GM21526 (cell line): Measurements from ENCODE around the gene FLCN.
A peak's percentile ranks its signal among the peaks of the same experiment; 100 is the strongest.
"Not testable (repeated sequence)": the region's sequence is repeated elsewhere in the genome, so short reads cannot be mapped to it uniquely, and the experiment has no call there.

Experiments used
- ATAC-seq: cut with Tn5 transposase; IDR thresholded peaks from one replicate; pipeline ENCODE4 v1.9.1; 2021; ENCODE audit warnings: moderate library complexity; ENCODE audit not compliant: unreplicated experiment, low FRiP score

The FLCN gene

DNA sequence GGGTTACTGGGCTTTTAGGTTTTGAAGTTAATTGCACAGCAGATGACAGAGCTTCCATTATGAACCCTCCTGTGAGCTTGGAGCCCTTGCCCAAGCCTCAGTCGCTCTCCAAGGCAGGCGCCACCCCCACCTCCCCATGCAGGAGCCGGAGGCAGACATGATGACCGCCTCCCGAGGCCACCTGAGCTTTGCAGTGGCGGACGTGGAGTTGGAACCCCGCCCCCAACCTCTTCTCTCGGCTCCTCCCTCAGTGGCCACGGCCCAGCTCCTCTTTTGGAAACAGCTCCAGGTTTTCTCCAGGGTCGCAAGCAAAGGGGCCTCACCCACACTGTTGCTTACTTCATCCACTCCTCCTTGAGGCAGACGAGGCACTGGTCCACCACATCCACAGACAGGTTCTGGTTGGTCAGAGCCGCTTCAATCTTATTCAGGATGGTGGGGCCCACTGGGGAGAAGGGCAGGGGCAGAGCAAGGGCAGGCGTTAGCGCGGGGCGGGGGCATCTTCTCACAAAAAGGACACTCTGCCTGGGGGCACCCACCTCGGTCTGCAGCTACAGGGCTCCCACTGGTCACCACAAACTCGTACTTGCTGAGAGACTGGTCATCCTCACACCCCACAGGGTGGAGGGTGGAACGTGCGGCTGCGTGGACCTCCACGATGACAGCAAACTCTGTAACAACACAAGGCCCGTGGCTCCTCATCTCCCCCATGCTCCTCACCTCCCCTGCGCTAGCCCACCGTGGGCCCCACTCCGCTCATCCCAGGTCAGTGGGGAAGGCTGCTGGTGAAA lies 22.1 kb downstream of the FLCN start:
- ATAC-seq, result no peak

GRCh38 chr17:17213775-17214174 lies 23.2 kb downstream of the FLCN start:
- ATAC-seq, result no peak

DNA sequence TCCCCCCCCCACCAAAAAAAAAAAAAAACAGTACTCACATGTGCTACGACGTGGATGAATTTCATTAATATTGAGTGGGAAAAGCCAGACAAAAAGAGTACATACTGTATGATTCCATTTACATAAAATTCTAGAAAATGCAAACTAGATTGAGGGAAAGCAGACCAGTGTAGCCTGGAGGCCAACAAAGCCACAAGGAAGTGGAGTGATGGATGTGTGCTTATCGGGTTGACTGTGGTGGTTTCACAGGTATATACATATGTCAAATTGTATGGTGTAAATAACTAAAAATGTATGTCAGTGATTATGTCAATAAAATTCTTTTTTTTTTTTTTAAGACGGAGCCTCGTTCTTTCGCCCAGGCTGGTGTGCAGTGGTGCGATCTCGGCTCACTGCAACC lies 29.0 kb downstream of the FLCN start:
- ATAC-seq, result no peak

- no peak for ATAC-seq
These were observed 30.0 kb downstream of the FLCN start for GRCh38 chr17:17206913-17207335.

GRCh38 chr17:17206124-17206912 lies 30.6 kb downstream of the FLCN start, which contains the start of gene PLD6:
PLD6 (minus strand) TSS chr17:17206333; CDS start chr17:17206286, 47 bp downstream.
- peak; percentile 49 for ATAC-seq

DNA sequence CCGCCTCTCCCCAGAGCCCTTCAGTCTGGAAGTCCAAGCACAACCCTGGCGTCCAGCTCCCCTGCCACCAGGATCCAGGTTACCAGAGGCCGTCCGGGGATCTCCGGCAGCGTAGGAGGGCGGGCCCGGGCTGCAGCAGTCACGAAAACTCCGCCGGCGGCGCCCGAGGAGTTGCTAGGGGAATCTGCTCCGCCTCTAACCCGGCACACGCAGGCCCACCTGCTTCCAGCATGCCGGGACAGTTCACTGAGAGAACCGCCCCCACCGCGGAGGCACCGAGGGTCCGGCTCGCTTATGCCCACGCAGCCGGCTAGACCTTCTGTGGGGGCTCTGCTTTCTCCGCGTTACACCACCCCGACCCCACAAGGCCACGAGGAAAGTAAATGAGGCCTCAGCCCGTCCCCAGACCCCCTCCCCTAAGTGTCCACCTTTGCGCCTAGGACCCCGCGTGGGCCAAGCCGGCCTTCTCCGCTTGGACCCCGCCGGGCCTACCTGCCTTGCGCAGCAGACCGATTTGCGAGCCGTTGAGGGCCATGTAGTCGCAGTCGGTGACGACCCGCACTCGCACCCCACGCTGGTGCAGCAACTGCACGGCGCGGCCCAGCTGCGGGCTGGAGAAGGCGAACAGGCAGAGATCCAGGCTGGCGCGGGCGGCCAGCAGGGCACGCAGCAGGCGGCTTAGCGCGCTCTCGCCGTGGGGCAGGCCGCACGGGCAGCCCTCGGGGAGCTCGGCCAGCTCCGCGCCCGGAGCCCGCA lies 31.4 kb downstream of the FLCN start:
- ATAC-seq, result peak; percentile 42

GRCh38 chr17:17204635-17205231 lies 32.2 kb downstream of the FLCN start:
- no peak for ATAC-seq

DNA sequence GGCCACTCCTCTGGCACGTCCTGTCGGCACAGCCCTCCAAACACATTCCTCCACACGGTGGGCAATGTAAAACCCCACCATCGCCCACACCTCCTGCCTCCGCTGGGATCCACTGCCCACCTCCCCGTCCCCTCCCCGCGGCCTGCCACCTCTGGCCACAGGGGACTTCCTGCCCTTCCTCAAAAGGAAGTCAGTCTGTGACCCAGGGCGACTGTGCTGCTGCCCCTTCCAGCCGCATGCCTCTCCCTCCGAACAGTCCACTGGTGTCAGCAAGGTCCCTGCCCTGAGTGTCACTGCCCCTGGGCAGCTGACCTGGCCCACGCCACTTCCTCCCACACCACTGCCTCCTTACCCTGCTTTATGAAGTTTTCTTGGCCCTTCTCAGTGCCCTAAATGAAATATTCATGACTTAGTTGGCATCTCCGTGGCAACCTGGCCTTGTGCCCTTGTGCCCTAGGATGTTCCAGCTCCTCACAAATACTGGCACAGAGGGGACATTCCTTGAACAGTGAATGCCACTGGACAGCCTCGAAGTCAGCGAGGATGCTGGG lies 32.9 kb downstream of the FLCN start:
- ATAC-seq, result no peak

DNA sequence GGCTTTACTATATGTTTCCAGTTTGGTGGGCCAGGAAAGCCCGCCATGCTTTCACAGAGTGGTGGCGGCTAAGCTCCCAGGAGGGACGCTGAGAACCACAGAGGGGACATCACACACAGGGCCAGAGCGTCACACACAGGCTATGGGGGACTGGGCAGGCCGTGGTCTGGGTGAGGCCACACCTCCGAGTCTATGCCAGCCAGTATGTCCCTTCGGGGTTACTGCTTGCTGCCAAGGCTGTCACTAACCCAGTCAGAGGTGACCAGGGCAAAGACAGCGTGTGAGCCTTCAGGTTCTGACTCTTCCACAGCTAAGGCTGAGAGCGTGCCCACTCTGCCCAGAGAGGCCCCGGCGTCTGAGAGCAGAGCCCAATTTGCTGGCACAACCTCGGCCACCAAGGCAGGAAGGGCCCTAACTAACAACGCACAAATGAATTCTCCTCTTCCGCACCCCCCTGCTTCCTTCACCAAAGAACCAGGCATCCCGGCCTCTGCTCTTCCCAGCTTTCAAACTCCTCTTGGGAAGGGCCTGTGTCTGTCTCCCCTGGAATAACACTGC lies 33.7 kb downstream of the FLCN start:
- no peak for ATAC-seq

GRCh38 chr17:17201907-17202306 lies 35.1 kb downstream of the FLCN start:
- ATAC-seq, result no peak

GRCh38 chr17:17201271-17201670 lies 35.7 kb downstream of the FLCN start:
- ATAC-seq, result no peak

GRCh38 chr17:17200831-17201230 lies 36.1 kb downstream of the FLCN start:
- no peak for ATAC-seq

DNA sequence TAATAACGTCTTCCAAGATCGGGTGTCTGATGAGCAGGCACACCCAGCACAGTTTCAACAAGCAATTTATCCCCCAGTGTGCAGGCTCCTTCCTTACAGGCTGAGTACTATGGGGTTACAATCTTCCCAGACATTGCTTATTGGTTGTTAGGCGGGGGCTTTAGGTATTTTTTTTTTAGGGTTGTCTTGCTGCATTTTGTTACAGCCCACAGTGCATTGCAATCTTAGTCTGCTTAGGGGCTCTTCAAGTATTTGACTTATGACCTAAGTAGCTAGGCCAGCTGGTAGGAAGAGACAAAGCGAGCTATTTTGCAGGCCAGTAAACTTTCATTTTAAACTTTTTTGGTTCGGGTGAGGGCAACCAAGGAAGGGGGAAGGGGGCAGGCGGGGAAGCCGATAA lies 36.7 kb downstream of the FLCN start:
- ATAC-seq, result no peak

- no peak for ATAC-seq
These were observed 38.7 kb downstream of the FLCN start for GRCh38 chr17:17198281-17198680.

GRCh38 chr17:17196776-17197175 lies 40.2 kb downstream of the FLCN start:
- ATAC-seq, result no peak

DNA sequence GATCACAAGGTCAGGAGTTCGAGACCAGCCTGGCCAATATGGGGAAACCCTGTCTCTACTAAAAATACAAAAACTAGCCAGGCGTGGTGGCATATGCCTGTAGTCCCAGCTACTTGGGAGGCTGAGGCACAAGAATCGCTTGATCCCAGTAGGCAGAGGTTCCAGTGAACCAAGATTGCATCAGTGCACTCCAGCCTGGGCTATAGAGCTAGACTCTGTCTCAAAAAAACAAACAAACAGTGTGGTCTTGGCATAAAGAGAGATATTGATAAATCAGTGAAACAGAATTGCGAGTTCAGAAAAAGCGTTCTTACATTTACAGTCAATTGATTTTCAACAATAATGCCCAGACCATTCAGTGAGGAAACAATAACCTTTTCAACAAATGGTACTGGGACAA lies 41.5 kb downstream of the FLCN start:
- not testable (repeated sequence) for ATAC-seq

DNA sequence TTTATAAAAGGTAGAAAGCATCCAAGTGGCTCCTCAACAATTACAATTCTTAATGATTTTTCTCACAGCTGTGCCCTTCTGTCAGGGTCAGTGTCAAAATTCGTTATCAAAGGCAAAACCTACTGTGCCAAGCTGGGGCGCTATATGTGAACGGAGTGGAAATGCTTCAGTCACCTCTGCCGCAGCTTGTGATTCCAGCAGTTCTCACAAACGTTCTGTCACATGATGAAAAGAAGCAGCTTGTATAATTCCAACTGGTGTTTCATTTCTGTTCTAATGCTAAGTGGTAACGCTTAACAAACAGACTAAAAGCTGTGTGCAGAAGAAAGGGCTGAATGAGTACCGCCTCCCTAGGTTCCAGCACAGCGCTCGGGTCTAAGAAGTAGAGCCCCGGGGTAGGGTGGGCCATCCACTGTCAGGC lies 45.0 kb downstream of the FLCN start:
- ATAC-seq, result no peak

DNA sequence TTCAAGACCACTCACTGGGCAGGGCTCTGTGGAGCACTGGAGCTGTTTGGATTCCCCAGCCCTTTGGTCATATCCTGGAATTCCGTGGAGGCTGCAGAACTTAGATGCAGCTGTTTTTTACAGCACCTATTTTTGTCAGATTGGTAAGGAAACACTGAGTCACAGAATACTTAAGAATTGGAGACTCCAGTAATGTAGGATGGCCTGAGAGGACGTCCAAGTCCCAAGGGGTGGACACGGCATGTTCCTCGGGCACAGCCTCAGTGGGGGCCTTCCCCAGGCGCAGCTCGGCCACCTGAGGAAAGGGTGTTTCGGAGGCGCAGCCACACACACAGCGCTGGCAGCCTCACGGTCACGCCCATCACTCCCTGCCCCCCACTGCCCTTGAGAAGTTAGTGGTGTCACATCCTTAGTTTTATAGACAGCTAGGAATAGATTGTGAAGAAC lies 45.6 kb downstream of the FLCN start:
- ATAC-seq, result no peak

DNA sequence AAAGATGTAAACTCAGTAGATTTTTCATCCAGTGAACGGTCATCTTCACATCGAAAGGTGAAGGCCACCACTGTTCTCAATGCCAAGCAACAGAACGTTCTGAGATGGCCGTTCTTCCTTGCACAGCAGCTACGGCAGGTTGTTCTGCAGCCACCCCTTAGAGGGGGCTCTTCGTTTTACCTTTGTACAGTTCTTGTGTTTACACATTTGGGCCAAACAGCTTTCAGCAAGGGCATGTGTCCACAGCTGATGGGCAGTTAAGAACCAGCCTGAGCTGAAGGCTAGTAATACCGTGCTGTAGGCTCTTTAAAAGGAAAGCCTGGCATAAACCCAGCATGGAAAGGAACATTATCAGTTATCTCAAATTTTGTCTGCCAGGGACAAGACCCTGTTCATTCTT lies 46.8 kb downstream of the FLCN start:
- ATAC-seq, result no peak

DNA sequence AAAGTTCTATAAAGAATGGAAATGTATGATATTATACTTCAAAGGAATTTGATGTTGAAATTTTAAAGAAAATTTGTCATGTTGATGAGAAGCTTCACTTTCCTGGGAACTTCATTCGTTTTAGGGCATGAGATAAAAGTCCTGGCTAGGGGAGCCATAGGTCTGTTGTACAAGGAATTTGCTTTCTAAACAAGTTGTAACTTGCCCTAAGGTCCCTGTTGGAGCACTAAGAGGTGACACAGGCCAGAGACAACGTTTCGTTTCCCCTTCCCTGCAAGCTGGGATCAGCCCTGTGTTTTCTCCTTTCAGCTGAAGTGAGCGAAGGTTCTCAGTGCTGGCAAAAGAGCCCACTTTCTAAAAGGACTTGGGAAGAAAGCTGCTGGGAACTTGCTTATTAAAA lies 47.4 kb downstream of the FLCN start:
- no peak for ATAC-seq
